DND-41 (cell line): ENCODE data around the gene HNRNPA2B1.
"Not testable (repeated sequence)": the region's sequence is repeated elsewhere in the genome, so short reads cannot be mapped to it uniquely, and the experiment has no call there.

Experiments used
- EZH2 ChIP-seq: IDR thresholded peaks from 3 replicates; pipeline ENCODE4 v1.6.1; 2012; ENCODE audit warnings: borderline replicate concordance, low read depth, mild to moderate bottlenecking, moderate library complexity, low read length, inconsistent platforms; ENCODE audit not compliant: severe bottlenecking
- TF ChIP-seq, protein P1 (sequence below): IDR thresholded peaks from 2 replicates; pipeline ENCODE4 v1.5.1; 2012; ENCODE audit warnings: borderline replicate concordance, low read length, moderate library complexity, mild to moderate bottlenecking; ENCODE audit not compliant: poor library complexity, severe bottlenecking; ENCODE audit errors: extremely low read depth

DNA sequence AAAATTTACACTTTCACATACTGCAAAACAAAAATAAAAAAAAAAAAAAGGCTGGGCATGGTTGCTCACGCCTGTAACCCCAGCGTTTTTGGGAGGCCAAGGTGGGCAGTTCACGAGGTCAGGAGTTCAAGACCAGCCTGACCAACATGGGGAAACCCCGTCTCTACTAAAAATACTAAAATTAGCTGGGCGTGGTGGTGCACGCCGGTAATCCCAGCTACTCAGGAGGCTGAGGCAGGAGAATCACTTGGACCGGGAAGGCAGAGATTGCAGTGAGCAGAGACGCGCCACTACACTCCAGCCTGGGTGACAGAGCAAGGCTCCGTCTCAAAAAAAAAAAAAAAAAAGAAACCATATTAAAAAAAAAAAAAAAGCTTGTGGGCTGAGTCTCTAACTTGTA lies 5.8 kb downstream of the HNRNPA2B1 start:
- TF ChIP-seq, protein P1, sequence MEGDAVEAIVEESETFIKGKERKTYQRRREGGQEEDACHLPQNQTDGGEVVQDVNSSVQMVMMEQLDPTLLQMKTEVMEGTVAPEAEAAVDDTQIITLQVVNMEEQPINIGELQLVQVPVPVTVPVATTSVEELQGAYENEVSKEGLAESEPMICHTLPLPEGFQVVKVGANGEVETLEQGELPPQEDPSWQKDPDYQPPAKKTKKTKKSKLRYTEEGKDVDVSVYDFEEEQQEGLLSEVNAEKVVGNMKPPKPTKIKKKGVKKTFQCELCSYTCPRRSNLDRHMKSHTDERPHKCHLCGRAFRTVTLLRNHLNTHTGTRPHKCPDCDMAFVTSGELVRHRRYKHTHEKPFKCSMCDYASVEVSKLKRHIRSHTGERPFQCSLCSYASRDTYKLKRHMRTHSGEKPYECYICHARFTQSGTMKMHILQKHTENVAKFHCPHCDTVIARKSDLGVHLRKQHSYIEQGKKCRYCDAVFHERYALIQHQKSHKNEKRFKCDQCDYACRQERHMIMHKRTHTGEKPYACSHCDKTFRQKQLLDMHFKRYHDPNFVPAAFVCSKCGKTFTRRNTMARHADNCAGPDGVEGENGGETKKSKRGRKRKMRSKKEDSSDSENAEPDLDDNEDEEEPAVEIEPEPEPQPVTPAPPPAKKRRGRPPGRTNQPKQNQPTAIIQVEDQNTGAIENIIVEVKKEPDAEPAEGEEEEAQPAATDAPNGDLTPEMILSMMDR: not testable (repeated sequence)
- not testable (repeated sequence) for TF ChIP-seq EZH2
